ENCODE data around the gene TTC12. TPM values are rescaled to one million over a fixed set of nuclear protein-coding genes. Genes with fewer than 3 reads are reported as not detected.

Gene TTC12
- polyA plus RNA-seq, 1 of the 3 experiments (the other 2 are of a cell fraction): 15.1 TPM

GRCh38 chr11:113356203-113356602, 41.8 kb downstream of the TTC12 start:
- no peaks in the 10 kb centered on the region for H3K79me2 ChIP-seq (ENCODE audit: insufficient read depth)
- no peak overlapping the region for H3K27ac ChIP-seq (ENCODE audit: low read depth in 2 of 2, low read length in 1 of 2)
- no peak overlapping the region for H3K4me3 ChIP-seq (ENCODE audit: low read depth in 2 of 2, low read length in 1 of 2)
- TF ChIP-seq JUND (IDR thresholded peaks at IDR 0.05): no peak
- no peak for TF ChIP-seq TAF1 (IDR thresholded peaks at IDR 0.05; ENCODE audit: borderline replicate concordance, low read depth, low read length)
- no peak for TF ChIP-seq POLR2AphosphoS5 (IDR thresholded peaks at IDR 0.05; ENCODE audit: low read depth, low read length)
- no peak for TF ChIP-seq CTCF (IDR thresholded peaks at IDR 0.05)
- TF ChIP-seq EP300 (IDR thresholded peaks at IDR 0.05; ENCODE audit: borderline replicate concordance in 1 of 2, low read depth in 1 of 2, low read length in 1 of 2): no peak
- TF ChIP-seq IRF3 (IDR thresholded peaks at IDR 0.05; ENCODE audit: low read depth, low read length): no peak
- TF ChIP-seq FOSL2 (IDR thresholded peaks at IDR 0.05; ENCODE audit: borderline replicate concordance, low read depth): no peak
- TF ChIP-seq MAX (IDR thresholded peaks at IDR 0.05; ENCODE audit: low read depth): no peak
- no peaks in the 10 kb centered on the region for H3K9me3 ChIP-seq
- no peaks in the 10 kb centered on the region for H3K4me1 ChIP-seq (ENCODE audit: control insufficient read depth in 1 of 2, insufficient read depth in 2 of 2, low read depth in 1 of 2, low read length in 1 of 2)
- no peaks in the 10 kb centered on the region for H3F3A ChIP-seq (replicated peaks; ENCODE audit: insufficient read depth)
- peaks cover 21 to 26% of the 10 kb centered on the region in 2 experiments for H3K36me3 ChIP-seq (replicated peaks in 1 of 2; ENCODE audit: control insufficient read depth in 1 of 2, insufficient read depth in 2 of 2, low read length in 1 of 2)
- no peaks in the 10 kb centered on the region for H3K27me3 ChIP-seq (ENCODE audit: insufficient read depth)
- no peak overlapping the region for H2AFZ ChIP-seq (ENCODE audit: low read depth)
- no peak for DNase-seq
- no peak overlapping the region for H3K9ac ChIP-seq
- ChIA-PET POLR2A (no interaction called here), CTCF (no interaction called here)
- H3K4me2 ChIP-seq: no peak overlapping the region
- 65% methylated on average over 3 of the region's 3 CpGs for WGBS (ENCODE audit: low lambda C conversion rate)
- H4K20me1 ChIP-seq (ENCODE audit: insufficient read depth): no peaks in the 10 kb centered on the region
- H3K9me2 ChIP-seq: no peaks in the 10 kb centered on the region

- Histone ChIP-seq H3K4me1 (ENCODE audit: control insufficient read depth in 1 of 2, insufficient read depth in 2 of 2, low read depth in 1 of 2, low read length in 1 of 2) (no peaks in the 10 kb centered on the region), H3F3A (replicated peaks; ENCODE audit: insufficient read depth) (no peaks in the 10 kb centered on the region), H3K4me2 (no peak overlapping the region)
Observed at GRCh38 chr11:113363406-113363805, 49.0 kb downstream of the TTC12 start.

More at GRCh38 chr11:113363406-113363805, 49.0 kb downstream of the TTC12 start:
- no peaks in the 10 kb centered on the region for H3K9me3 ChIP-seq
- no peak overlapping the region for H3K27ac ChIP-seq (ENCODE audit: low read depth in 2 of 2, low read length in 1 of 2)
- 93% methylated on average over 5 of the region's 5 CpGs for WGBS (ENCODE audit: low lambda C conversion rate)
- H2AFZ ChIP-seq (ENCODE audit: low read depth): no peak overlapping the region
- no peaks in the 10 kb centered on the region for H3K79me2 ChIP-seq (ENCODE audit: insufficient read depth)
- no peak overlapping the region for H3K4me3 ChIP-seq (ENCODE audit: low read depth in 2 of 2, low read length in 1 of 2)
- TF ChIP-seq ELF1 (IDR thresholded peaks at IDR 0.05) (no peak), SIN3A (IDR thresholded peaks at IDR 0.05; ENCODE audit: borderline replicate concordance, low read depth, low read length) (no peak)
- H3K9ac ChIP-seq: no peak overlapping the region
- no peak for DNase-seq
- POLR2A ChIA-PET: no interaction called here
- no peaks in the 10 kb centered on the region for H3K9me2 ChIP-seq
- H4K20me1 ChIP-seq (ENCODE audit: insufficient read depth): no peaks in the 10 kb centered on the region
- CTCF ChIA-PET: no interaction called here
- peaks cover 0 to 63% of the 10 kb centered on the region in 2 experiments for H3K36me3 ChIP-seq (replicated peaks in 1 of 2; ENCODE audit: control insufficient read depth in 1 of 2, insufficient read depth in 2 of 2, low read length in 1 of 2)
- H3K27me3 ChIP-seq (ENCODE audit: insufficient read depth): no peaks in the 10 kb centered on the region
